K562 (cell line): Measurements from ENCODE around the gene TBC1D17. TPM values are rescaled to one million over a fixed set of nuclear protein-coding genes. Genes with fewer than 3 reads are reported as not detected.

Experiments
- BACH1 ChIP-seq: fragments of 200-800 bp; sonication (Bioruptor generic); IDR thresholded peaks from 2 replicates; pipeline ENCODE4 v1.6.1; 2016; ENCODE audit warnings: missing genetic modification characterization, missing compliant biosample characterization
- CAMTA2 ChIP-seq: fragments of 250-450 bp; sonication (Bioruptor Pico); conservative IDR thresholded peaks from 2 replicates; pipeline ENCODE4 v1.5.1; 2022
- CHD4 ChIP-seq: fragments of 200-600 bp; sonication (generic); IDR thresholded peaks from 3 replicates; pipeline ENCODE4 v1.6.1; 2012; ENCODE audit warnings: low read depth, mild to moderate bottlenecking, mixed read lengths, low read length, inconsistent platforms; ENCODE audit not compliant: insufficient read depth, insufficient replicate concordance, poor library complexity, severe bottlenecking
- GABPB2 ChIP-seq: fragments of 250-450 bp; sonication (Bioruptor Pico); conservative IDR thresholded peaks from 2 replicates; pipeline ENCODE4 v1.5.1; 2021; ENCODE audit warnings: mild to moderate bottlenecking
- GATAD2B ChIP-seq: fragments of 450-650 bp; IDR thresholded peaks from 2 replicates; pipeline ENCODE4 v1.6.1; 2017; ENCODE audit warnings: mild to moderate bottlenecking, borderline replicate concordance
- HNRNPLL ChIP-seq: fragments of 200-400 bp; formaldehyde crosslinking; IDR thresholded peaks from 2 replicates; pipeline ENCODE4 v1.6.1; 2017; ENCODE audit warnings: low read length, low read depth, mild to moderate bottlenecking; ENCODE audit not compliant: poor library complexity, severe bottlenecking
- MTF1 ChIP-seq: fragments of 250-450 bp; sonication (Bioruptor Pico); IDR thresholded peaks from 2 replicates; pipeline ENCODE4 v1.9.0; 2021; ENCODE audit warnings: moderate library complexity, mild to moderate bottlenecking, inconsistent platforms, borderline replicate concordance
- NCOA1 ChIP-seq: fragments of 450-650 bp; IDR thresholded peaks from 2 replicates; pipeline ENCODE4 v1.6.1; 2016; ENCODE audit warnings: low read depth
- NELFE ChIP-seq: IDR thresholded peaks from 2 replicates; pipeline ENCODE4 v1.6.1; 2011; ENCODE audit warnings: mild to moderate bottlenecking; ENCODE audit not compliant: insufficient read depth, insufficient read length
- RBM15 ChIP-seq: fragments of 200-400 bp; formaldehyde crosslinking; IDR thresholded peaks from 2 replicates; pipeline ENCODE4 v1.6.1; 2018; ENCODE audit warnings: mild to moderate bottlenecking, low read length, moderate library complexity; ENCODE audit not compliant: insufficient read depth
- RBM25 ChIP-seq: fragments of 200-400 bp; formaldehyde crosslinking; IDR thresholded peaks from 2 replicates; pipeline ENCODE4 v1.6.1; 2018; ENCODE audit warnings: low read length, low read depth, moderate library complexity; ENCODE audit not compliant: severe bottlenecking
- RFX1 ChIP-seq: fragments of 450-650 bp; IDR thresholded peaks from 2 replicates; pipeline ENCODE4 v1.6.1; 2016; ENCODE audit warnings: mild to moderate bottlenecking, moderate library complexity
- RNF2 ChIP-seq: sonication (generic); IDR thresholded peaks from 2 replicates; pipeline ENCODE4 v1.6.1; 2016
- SMC3 ChIP-seq: conservative IDR thresholded peaks from 2 replicates; pipeline ENCODE4 v1.6.1; 2011; ENCODE audit warnings: low read depth, low read length, improper control_type of control experiment; ENCODE audit not compliant: insufficient read depth
- ZFPM2 ChIP-seq: fragments of 250-450 bp; sonication (Bioruptor Pico); IDR thresholded peaks from 2 replicates; pipeline ENCODE4 v1.5.1; 2022; ENCODE audit warnings: mild to moderate bottlenecking
- ZNF175 ChIP-seq: fragments of 200-800 bp; sonication (Bioruptor generic); IDR thresholded peaks from 2 replicates; pipeline ENCODE4 v1.6.1; 2016; ENCODE audit warnings: low read depth, mild to moderate bottlenecking, missing genetic modification characterization, missing compliant biosample characterization
- ZNF436 ChIP-seq: fragments of 250-450, 450-650 bp; sonication (Bioruptor Pico); formaldehyde crosslinking; IDR thresholded peaks from 2 replicates; pipeline ENCODE4 v1.7.0; 2020; ENCODE audit warnings: mild to moderate bottlenecking
- polyA plus RNA-seq, 8 experiments: library from polyadenylated mRNA; depleted of rRNA in 4 of 8; stranded (reverse) in 5 of 8; unstranded in 3 of 8; fragments of >200 nt; fragmentation: Nextera tagmentation in 2 of 8; fragmentation: Illumina TruSeq in 1 of 8; extraction: Ambion mirVana in 2 of 8; extraction: Trizol in 1 of 8; gene quantifications; 2 replicates each; pipeline versions ENCODE4 v1.2.1 to v1.2.3, GENCODE V29; 2011 to 2014; ENCODE audit warnings: inconsistent platforms in 1 of 8, missing spikeins in 1 of 8
- total RNA-seq, 7 experiments: library from RNA; depleted of rRNA in 6 of 7; stranded (reverse); fragments of >200 nt in 6 of 7; fragmentation: Illumina TruSeq in 2 of 7; extraction: Trizol in 2 of 7; gene quantifications; 2 replicates each; pipeline versions ENCODE4 v1.2.1 to v1.2.3, GENCODE V29; 2011 to 2021; ENCODE audit warnings: low replicate concordance in 1 of 7
- TF ChIP-seq, protein P1 (sequence below): IDR thresholded peaks from 2 replicates; pipeline ENCODE4 v1.6.1; 2016; ENCODE audit warnings: missing genetic modification characterization, missing compliant biosample characterization
- TF ChIP-seq, protein P2 (sequence below): fragments of 450-650 bp; IDR thresholded peaks from 2 replicates; pipeline ENCODE4 v1.6.1; 2018; ENCODE audit not compliant: partially characterized antibody
- TF ChIP-seq, protein P3 (sequence below): fragments of 250-450 bp; sonication (Bioruptor Pico); IDR thresholded peaks from 2 replicates; pipeline ENCODE4 v1.5.0; 2020; ENCODE audit warnings: mild to moderate bottlenecking

Gene TBC1D17
- total and polyA plus RNA-seq, 9 of the 15 experiments (the other 6 are each of a cell fraction or from before 2014, with no cell fraction given): 0.42 to 16.0 (median 3.8) TPM

GRCh38 chr19:49929611-49930482, 52.3 kb downstream of the TBC1D17 start (continued):
- peak; percentile 66 for TF ChIP-seq HNRNPLL
- no peak for TF ChIP-seq CHD4
- TF ChIP-seq ZNF436 (CRISPR knock-in tag): 0 out of 2 replicates have a peak, but pooled peaks have one; percentile 53
- TF ChIP-seq NELFE: peak; percentile 54
- TF ChIP-seq GABPB2 (CRISPR knock-in tag): no peak
- peak; percentile 62 for TF ChIP-seq RNF2
- no peak for TF ChIP-seq BACH1
- TF ChIP-seq, protein P1, sequence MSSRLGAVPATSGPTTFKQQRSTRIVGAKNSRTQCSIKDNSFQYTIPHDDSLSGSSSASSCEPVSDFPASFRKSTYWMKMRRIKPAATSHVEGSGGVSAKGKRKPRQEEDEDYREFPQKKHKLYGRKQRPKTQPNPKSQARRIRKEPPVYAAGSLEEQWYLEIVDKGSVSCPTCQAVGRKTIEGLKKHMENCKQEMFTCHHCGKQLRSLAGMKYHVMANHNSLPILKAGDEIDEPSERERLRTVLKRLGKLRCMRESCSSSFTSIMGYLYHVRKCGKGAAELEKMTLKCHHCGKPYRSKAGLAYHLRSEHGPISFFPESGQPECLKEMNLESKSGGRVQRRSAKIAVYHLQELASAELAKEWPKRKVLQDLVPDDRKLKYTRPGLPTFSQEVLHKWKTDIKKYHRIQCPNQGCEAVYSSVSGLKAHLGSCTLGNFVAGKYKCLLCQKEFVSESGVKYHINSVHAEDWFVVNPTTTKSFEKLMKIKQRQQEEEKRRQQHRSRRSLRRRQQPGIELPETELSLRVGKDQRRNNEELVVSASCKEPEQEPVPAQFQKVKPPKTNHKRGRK (tag): no peak
- TF ChIP-seq MTF1 (CRISPR knock-in tag): 0 out of 2 replicates have a peak, but pooled peaks have one; percentile 16
- TF ChIP-seq SMC3: no peak
- TF ChIP-seq CAMTA2 (CRISPR knock-in tag): no peak
- TF ChIP-seq, protein P2, sequence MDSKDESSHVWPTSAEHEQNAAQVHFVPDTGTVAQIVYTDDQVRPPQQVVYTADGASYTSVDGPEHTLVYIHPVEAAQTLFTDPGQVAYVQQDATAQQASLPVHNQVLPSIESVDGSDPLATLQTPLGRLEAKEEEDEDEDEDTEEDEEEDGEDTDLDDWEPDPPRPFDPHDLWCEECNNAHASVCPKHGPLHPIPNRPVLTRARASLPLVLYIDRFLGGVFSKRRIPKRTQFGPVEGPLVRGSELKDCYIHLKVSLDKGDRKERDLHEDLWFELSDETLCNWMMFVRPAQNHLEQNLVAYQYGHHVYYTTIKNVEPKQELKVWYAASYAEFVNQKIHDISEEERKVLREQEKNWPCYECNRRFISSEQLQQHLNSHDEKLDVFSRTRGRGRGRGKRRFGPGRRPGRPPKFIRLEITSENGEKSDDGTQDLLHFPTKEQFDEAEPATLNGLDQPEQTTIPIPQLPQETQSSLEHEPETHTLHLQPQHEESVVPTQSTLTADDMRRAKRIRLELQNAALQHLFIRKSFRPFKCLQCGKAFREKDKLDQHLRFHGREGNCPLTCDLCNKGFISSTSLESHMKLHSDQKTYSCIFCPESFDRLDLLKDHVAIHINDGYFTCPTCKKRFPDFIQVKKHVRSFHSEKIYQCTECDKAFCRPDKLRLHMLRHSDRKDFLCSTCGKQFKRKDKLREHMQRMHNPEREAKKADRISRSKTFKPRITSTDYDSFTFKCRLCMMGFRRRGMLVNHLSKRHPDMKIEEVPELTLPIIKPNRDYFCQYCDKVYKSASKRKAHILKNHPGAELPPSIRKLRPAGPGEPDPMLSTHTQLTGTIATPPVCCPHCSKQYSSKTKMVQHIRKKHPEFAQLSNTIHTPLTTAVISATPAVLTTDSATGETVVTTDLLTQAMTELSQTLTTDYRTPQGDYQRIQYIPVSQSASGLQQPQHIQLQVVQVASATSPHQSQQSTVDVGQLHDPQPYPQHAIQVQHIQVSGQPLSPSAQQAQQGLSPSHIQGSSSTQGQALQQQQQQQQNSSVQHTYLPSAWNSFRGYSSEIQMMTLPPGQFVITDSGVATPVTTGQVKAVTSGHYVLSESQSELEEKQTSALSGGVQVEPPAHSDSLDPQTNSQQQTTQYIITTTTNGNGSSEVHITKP: peak; percentile 17
- TF ChIP-seq GATAD2B: no peak
- no peak for TF ChIP-seq ZFPM2 (CRISPR knock-in tag)
- TF ChIP-seq RBM25: no peak
- TF ChIP-seq, protein P3, sequence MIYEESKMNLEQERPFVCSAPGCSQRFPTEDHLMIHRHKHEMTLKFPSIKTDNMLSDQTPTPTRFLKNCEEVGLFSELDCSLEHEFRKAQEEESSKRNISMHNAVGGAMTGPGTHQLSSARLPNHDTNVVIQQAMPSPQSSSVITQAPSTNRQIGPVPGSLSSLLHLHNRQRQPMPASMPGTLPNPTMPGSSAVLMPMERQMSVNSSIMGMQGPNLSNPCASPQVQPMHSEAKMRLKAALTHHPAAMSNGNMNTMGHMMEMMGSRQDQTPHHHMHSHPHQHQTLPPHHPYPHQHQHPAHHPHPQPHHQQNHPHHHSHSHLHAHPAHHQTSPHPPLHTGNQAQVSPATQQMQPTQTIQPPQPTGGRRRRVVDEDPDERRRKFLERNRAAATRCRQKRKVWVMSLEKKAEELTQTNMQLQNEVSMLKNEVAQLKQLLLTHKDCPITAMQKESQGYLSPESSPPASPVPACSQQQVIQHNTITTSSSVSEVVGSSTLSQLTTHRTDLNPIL (CRISPR knock-in tag): no peak
- TF ChIP-seq RBM15: no peak
- TF ChIP-seq ZNF175 (CRISPR knock-in tag): no peak
- no peak for TF ChIP-seq NCOA1
- no peak for TF ChIP-seq RFX1
